Measurements from ENCODE around the gene NACA2.
"Not testable (repeated sequence)": the region's sequence is repeated elsewhere in the genome, so short reads cannot be mapped to it uniquely, and the experiment has no call there.

The NACA2 gene

DNA sequence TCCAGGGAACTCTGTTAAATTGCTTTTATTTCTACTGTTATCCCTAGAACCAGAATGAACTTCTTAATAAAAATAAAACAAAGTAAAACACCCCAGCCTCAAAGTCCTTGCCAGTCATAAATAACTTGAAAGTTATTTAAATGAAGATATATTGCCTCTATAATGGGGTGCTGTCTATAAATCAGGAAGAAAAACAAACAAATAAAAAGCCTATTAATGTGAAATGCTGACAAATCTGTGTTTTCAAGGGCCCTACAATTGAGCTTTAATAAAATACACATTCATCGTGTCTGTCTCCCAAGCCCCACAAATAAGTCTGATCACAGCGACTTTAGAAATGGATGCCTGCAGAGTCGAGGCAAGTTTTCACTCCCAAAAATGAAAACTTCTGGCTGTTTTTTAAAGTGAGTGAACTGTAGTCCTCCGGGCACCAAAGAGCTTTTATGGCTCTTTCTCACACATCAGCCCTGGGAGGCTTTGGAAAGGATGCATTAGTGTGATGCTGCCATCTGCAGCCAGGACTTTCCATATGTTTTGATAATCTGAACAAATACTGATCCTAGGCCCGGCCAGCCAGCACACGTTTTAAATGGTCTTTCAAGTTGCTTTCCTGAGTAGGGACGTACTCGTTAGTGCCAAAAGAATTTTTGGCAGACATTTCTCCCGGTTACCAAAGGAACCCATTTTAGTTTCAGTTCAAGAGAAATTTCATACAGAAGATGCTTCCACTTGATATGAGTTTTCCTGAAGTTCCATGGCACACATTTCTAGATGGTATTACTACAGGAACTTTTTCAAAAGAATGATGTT lies 16.3 kb downstream of the NACA2 start:
- no peak overlapping the region for H3K4me3 Mint-ChIP-seq
- H3K4me1 Mint-ChIP-seq = no peaks in the 10 kb centered on the region
- H3K27me3 Mint-ChIP-seq = peaks cover 9% of the 10 kb centered on the region

GRCh38 chr17:61572547-61572946 lies 18.5 kb downstream of the NACA2 start:
- H3K27ac Mint-ChIP-seq, H3K36me3 Mint-ChIP-seq, H3K4me3 Mint-ChIP-seq, H3K27me3 Mint-ChIP-seq, H3K4me1 Mint-ChIP-seq, H3K9me3 Mint-ChIP-seq: not testable (repeated sequence)

More for the DNA sequence above, 16.3 kb downstream of the NACA2 start:
- H3K36me3 Mint-ChIP-seq = no peaks in the 10 kb centered on the region
- H3K27ac Mint-ChIP-seq = no peak overlapping the region
- H3K9me3 Mint-ChIP-seq = peaks cover 8% of the 10 kb centered on the region

DNA sequence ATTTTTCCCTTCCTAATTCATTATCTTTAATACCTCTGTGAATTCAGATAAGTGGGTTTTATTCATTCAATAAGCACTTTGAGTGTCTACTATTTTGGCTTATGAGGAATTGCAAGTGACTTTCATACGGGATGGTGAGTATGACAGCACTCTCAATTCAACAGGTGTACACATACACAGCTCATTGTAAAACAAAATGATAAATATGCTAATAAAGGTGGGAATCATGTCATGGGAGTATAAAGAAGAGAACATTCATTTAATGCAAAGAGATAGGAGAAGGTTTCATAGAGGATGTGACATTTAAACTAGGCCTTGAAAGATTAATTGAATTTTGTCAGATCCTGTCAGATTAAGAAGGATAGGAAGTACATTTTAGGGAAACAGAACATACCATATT lies 19.4 kb downstream of the NACA2 start:
- Mint-ChIP-seq H3K9me3 (peaks cover 8% of the 10 kb centered on the region), H3K27ac (no peak overlapping the region), H3K4me1 (no peaks in the 10 kb centered on the region), H3K36me3 (no peaks in the 10 kb centered on the region), H3K4me3 (no peak overlapping the region), H3K27me3 (peaks cover 2% of the 10 kb centered on the region)

DNA sequence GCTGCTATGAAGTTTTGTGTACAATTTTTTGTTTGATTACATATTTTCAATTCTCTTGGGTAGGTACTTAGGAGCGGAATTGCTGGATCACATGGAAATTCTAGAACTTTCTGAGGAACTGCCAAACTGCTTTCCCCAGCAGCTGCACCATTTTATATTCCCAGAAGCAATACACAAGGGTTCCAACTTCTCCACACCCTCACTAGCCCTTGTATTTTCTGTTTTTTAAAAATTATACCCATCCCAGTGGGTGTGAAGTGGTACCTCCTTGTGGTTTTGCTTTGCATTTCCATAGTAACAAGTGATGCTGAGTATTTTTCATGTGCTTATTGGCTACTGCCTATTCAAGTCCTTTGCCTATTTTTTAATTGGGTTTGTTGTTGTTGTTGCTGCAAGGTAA lies 20.9 kb downstream of the NACA2 start:
- no peak overlapping the region for H3K4me3 Mint-ChIP-seq
- H3K36me3 Mint-ChIP-seq = no peaks in the 10 kb centered on the region
- no peak overlapping the region for H3K27ac Mint-ChIP-seq
- no peaks in the 10 kb centered on the region for H3K4me1 Mint-ChIP-seq
- peaks cover 1% of the 10 kb centered on the region for H3K27me3 Mint-ChIP-seq
- H3K9me3 Mint-ChIP-seq = peaks cover 8% of the 10 kb centered on the region

DNA sequence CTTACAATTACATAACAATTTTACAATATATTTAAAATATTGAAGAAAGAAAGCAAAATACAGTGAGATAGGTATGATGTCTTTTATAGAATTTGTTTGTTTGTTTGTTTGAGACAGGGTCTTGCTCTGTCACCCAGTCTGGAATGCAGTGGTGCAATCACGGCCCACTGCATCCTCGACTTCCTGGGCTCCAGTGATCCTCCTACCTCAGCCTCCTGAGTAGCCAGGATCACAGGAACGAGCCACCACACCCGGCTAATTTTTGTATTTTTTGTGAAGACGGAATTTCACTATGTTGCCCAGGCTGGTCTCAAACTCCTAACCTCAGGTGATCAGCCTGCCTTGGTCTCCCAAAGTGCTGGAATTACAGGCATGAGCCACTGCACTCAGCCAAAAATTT lies 21.5 kb downstream of the NACA2 start:
- not testable (repeated sequence) for H3K27ac Mint-ChIP-seq, H3K4me3 Mint-ChIP-seq, H3K4me1 Mint-ChIP-seq, H3K36me3 Mint-ChIP-seq, H3K9me3 Mint-ChIP-seq, H3K27me3 Mint-ChIP-seq

DNA sequence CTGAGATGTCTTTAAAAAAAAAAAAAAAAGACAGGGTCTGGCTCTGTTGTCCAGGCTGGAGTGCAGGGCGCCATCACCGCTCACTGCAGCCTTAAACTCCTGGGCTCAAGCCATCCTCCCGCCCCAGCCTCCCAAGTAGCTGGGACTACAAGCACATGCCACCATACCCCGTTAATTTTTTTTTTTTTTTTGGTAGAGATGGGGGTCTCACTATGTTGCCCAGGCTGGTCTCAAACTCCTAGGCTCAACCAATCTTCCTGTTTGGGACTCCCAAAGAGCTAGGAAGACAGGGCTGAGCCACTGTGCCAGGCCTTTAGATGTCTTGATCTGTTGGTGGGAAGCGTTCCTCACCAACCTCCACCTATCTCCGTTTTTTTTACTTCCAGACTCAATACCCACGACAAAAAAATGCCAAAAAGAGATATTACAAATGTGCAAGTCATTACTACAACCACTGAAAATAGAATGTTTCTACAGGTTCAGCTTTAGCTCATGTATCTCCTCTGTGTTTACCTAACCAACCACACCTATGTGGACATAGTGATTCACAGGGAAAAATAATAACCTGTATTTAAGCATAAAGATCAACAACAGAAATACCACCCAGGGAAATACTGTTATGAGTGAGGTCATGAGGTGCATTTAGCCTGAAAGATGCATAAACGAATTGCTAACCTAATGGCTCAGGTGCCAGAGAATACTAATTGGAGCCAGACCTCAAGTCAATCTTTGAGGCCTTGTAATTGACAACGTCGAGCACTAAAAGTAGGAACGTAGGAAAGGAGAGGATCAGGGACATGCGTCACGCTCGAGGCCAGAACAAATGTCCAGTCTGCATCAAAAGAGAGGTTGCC lies 22.6 kb downstream of the NACA2 start:
- Mint-ChIP-seq H3K27me3 (peaks cover 1% of the 10 kb centered on the region), H3K27ac (no peak overlapping the region), H3K9me3 (peaks cover 8% of the 10 kb centered on the region), H3K36me3 (no peaks in the 10 kb centered on the region), H3K4me1 (no peaks in the 10 kb centered on the region), H3K4me3 (no peak overlapping the region)

- Mint-ChIP-seq H3K4me1 (no peaks in the 10 kb centered on the region), H3K4me3 (no peak overlapping the region), H3K36me3 (no peaks in the 10 kb centered on the region), H3K27me3 (peaks cover 5% of the 10 kb centered on the region), H3K9me3 (peaks cover 8% of the 10 kb centered on the region), H3K27ac (no peak overlapping the region)
Measured at GRCh38 chr17:61567045-61567802, 23.8 kb downstream of the NACA2 start.

- not testable (repeated sequence) for H3K27me3 Mint-ChIP-seq, H3K4me1 Mint-ChIP-seq, H3K9me3 Mint-ChIP-seq, H3K36me3 Mint-ChIP-seq, H3K27ac Mint-ChIP-seq, H3K4me3 Mint-ChIP-seq
Measured at GRCh38 chr17:61566448-61566847, 24.6 kb downstream of the NACA2 start.

- not testable (repeated sequence) for H3K4me1 Mint-ChIP-seq, H3K9me3 Mint-ChIP-seq, H3K4me3 Mint-ChIP-seq, H3K27me3 Mint-ChIP-seq, H3K27ac Mint-ChIP-seq, H3K36me3 Mint-ChIP-seq
Measured at GRCh38 chr17:61565850-61566249, 25.2 kb downstream of the NACA2 start.

- Mint-ChIP-seq H3K27ac (no peak overlapping the region), H3K4me3 (no peak overlapping the region), H3K27me3 (peaks cover 8% of the 10 kb centered on the region), H3K36me3 (no peaks in the 10 kb centered on the region), H3K9me3 (no peaks in the 10 kb centered on the region), H3K4me1 (no peaks in the 10 kb centered on the region)
Measured at GRCh38 chr17:61565213-61565612, 25.8 kb downstream of the NACA2 start.

DNA sequence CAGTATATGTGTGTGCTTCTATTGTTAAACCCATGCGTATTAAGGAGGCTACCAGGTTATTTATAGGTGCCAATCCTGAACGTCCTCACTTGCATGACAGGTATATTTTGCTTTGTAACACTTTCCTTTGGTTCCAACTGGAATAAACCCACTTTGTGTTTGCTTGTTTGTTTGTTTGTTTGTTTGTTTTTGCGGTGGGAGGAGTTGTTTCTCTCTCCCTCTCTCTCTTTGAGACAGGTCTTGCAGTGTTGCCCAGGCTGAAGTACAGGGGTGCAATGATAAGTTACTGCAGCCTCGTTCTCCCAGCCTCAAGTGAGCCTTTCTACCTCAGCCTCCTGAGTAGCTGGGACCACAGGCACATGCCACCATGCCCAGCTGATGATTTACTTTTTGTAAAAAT lies 28.7 kb downstream of the NACA2 start:
- Mint-ChIP-seq H3K27ac (no peak overlapping the region), H3K27me3 (peaks cover 11% of the 10 kb centered on the region), H3K4me3 (no peak overlapping the region), H3K4me1 (no peaks in the 10 kb centered on the region), H3K36me3 (no peaks in the 10 kb centered on the region), H3K9me3 (no peaks in the 10 kb centered on the region)

DNA sequence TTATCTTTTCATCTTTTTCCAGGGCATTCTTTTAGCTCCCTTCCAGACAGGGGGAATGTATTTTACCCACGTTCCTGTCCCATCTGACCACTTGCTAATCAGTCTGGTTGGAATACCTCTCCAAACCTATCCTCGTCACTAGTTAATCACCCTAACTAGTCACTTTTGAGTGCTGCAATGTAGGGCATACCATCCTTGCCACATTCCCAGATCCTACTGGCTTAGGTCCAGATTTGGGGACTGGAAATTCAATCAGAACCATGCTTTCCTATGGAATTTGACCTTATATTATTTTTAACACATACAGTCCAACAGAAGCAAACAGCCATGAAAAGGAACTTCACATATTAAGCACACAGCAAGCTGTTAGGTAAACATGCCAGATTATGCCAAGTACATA lies 29.7 kb downstream of the NACA2 start:
- Mint-ChIP-seq H3K27ac (no peak overlapping the region), H3K27me3 (peaks cover 11% of the 10 kb centered on the region), H3K36me3 (no peaks in the 10 kb centered on the region), H3K9me3 (no peaks in the 10 kb centered on the region), H3K4me1 (no peaks in the 10 kb centered on the region), H3K4me3 (no peak overlapping the region)

- Mint-ChIP-seq H3K27me3 (peaks cover 13% of the 10 kb centered on the region), H3K27ac (no peak overlapping the region), H3K4me3 (no peak overlapping the region), H3K9me3 (no peaks in the 10 kb centered on the region), H3K36me3 (no peaks in the 10 kb centered on the region), H3K4me1 (no peaks in the 10 kb centered on the region)
Measured at GRCh38 chr17:61560071-61560470, 30.9 kb downstream of the NACA2 start.

DNA sequence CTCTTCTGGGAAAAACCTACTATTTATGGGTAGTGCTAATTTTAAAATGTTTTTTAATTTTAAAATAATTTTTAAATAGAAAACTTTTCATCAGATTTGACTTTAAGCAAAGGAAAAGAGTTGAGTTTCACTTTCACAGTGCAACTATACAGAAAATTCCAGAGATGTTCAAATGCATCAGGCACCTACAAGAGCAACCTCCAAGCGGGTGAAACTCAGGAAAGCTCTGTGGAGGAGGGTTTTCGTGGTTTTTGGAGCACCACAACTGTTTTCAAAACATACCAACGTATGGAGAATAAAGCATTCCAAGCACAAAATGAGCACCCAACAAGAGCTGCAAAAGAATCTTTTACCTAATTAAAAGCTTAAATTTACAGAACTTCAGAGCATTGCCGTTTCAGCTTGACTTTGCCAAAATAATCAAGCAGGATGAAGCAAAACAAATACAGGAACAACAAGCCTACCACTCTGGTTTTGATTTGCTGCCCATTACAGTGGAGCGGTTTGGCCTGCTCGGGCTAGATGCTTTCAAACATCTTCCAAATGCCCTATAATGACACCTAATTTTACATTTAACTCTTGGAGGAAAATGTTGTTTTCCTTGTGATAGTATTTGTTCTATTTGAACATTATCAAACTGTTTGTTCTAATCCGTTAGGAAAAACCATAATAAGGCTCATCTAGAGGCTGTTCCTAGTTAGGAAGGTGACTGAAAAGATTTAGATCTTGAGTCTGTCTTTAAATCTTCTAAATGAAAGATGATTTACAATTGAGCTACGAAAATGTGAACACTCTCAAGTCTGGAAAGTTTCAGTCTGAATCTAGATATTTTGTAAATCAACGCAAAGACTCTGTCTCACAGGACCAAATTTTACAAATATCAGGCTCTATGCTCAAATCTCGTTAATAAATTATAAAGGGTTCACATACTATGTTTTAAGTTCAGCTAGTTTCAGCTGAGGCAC lies 34.5 kb downstream of the NACA2 start:
- H3K27ac Mint-ChIP-seq = no peak overlapping the region
- H3K27me3 Mint-ChIP-seq = peaks cover 20% of the 10 kb centered on the region
- no peaks in the 10 kb centered on the region for H3K4me1 Mint-ChIP-seq
- H3K36me3 Mint-ChIP-seq = no peaks in the 10 kb centered on the region
- H3K9me3 Mint-ChIP-seq = no peaks in the 10 kb centered on the region
- H3K4me3 Mint-ChIP-seq = no peak overlapping the region

DNA sequence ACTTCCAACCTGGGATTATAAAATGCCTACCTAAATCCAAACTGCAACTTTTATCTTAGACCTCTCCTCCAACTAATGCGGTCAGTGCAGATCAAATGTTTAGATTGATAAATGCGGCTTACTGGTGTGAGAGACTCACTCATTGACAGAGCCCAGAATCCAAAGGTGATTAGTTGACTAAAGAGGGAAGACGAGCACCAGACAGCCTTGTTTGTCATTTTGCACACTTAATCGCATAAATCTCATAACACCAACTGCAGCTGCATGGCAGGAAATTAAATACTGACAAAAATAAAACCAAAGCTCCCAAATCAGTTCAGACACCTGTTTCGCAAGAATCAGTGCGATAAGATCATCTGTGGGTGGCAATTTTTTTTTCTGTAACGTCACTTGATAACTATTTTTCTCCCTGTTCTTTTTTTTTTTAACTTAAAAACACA lies 35.9 kb downstream of the NACA2 start:
- no peak overlapping the region for H3K27ac Mint-ChIP-seq
- peaks cover 21% of the 10 kb centered on the region for H3K27me3 Mint-ChIP-seq
- no peak overlapping the region for H3K4me3 Mint-ChIP-seq
- H3K9me3 Mint-ChIP-seq = no peaks in the 10 kb centered on the region
- H3K36me3 Mint-ChIP-seq = no peaks in the 10 kb centered on the region
- no peaks in the 10 kb centered on the region for H3K4me1 Mint-ChIP-seq
